ENCODE measurements around the gene WNT10A.

DNA sequence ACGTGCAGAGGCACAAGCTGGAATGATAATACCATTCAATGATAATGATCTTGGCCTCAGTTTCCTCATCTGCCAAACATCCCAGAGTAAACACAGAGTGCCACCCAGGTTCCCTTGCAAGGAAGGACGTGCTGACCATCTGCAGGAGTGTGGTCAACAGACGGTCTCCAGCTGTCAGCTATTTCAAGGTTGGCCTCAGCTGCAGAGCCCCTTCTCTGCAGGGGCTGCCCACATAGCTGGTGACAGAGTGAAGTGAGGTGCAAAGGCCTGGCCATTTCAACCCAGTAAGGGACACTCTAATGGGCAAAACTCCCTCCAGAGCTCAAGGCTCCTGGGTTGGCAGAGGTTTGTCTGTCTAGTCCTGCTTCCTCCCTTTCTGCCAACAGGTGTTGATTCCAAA is 29.4 kb upstream of the WNT10A start:
- TF ChIP-seq GATA3 (IDR thresholded peaks at IDR 0.05; ENCODE audit: low read depth, low read length): no peak
- no peak for TF ChIP-seq GATA2 (IDR thresholded peaks at IDR 0.05; ENCODE audit: low read depth, low read length)

Measured in SH-SY5Y (cell line).